Prostate gland (tissue), 2 donors: Measurements from ENCODE around the gene SLC31A1.

Experiments
- CTCF ChIP-seq, 4 experiments: fragments of 200-600 bp in 2 of 4; fragments of 450-650 bp in 2 of 4; sonication (generic) in 2 of 4; IDR thresholded peaks; 1 replicate in 3 of 4; 2 replicates in 1 of 4; pipeline ENCODE4 v1.5.1; 2016 to 2019; ENCODE audit warnings: antibody characterized with exemption in 4 of 4, mild to moderate bottlenecking in 2 of 4, moderate library complexity in 2 of 4
- POLR2A ChIP-seq: fragments of 450-650 bp; IDR thresholded peaks from one replicate; pipeline ENCODE4 v1.6.1; 2016; ENCODE audit warnings: antibody characterized with exemption, mild to moderate bottlenecking
- POLR2AphosphoS5 ChIP-seq: sonication (generic); formaldehyde crosslinking; IDR thresholded peaks from one replicate; pipeline ENCODE4 v1.6.1; 2017; ENCODE audit warnings: antibody characterized with exemption

DNA sequence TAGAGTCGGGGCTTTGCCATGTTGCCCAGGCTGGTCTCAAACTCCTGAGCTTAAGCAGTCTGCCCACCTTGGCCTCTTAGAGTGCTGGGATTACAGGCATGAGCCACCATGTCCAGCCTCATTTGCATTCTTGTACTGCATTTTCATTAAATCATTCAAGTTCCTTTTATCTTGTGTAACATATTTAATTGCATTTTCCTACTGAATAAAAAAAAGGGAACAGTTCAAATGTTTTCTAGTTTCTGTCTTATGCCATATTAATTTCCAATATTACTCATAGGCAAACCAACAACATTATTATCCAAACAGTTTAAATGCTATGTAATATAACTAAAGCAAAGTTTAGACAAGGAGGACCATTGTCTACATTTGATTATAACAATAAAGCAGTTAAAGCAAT is 6.1 kb downstream of the SLC31A1 start:
- no peak for TF ChIP-seq POLR2A
- TF ChIP-seq CTCF (IDR thresholded peaks at IDR 0.05): no peak
- no peak for TF ChIP-seq POLR2AphosphoS5
